ENCODE results near the gene EIPR1. TPM values are rescaled to one million over a fixed set of nuclear protein-coding genes. Genes with fewer than 3 reads are reported as not detected.

The EIPR1 gene
- total and polyA plus RNA-seq, 2 donors (not counting 3 experiments of a cell fraction or from before 2014, with no cell fraction given): 30.8 to 57.3 TPM

DNA sequence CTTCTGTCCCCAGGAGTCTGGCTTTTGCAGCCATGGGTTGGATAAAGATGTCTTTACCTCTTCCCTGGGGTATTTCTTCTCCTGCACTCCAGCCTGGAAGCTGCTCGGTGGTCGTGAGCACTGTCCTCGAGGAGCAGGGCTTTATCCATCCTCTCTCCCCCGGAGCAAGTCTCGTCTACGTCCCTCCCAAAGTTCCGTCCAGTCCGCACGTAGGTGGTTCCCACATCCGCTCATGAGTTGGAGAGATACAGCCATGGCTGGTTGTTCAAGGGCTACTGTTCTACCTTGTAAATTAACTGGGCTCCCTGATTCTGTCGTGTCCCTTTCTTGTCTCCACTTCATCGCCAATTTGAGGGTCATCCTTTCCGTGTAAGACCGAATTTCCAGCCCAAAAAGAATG is 49.0 kb upstream of the EIPR1 start:
- no peaks in the 10 kb centered on the region for H4K20me1 ChIP-seq (replicated peaks; ENCODE audit: control insufficient read depth, extremely low read depth, insufficient read depth, low read length)
- no peak overlapping the region for H3K9ac ChIP-seq (replicated peaks; ENCODE audit: extremely low read depth, insufficient read depth, low read length)
- no peaks in the 10 kb centered on the region for H3K9me3 ChIP-seq (replicated peaks; ENCODE audit: control insufficient read depth, insufficient read depth, low read length)
- H3K27me3 ChIP-seq (ENCODE audit: control insufficient read depth in 2 of 2, insufficient read depth in 2 of 2, low read length in 2 of 2): no peaks in the 10 kb centered on the region
- no peak overlapping the region for H2AFZ ChIP-seq (ENCODE audit: low read depth, low read length)
- FAIRE-seq (no peak), DNase-seq (ENCODE audit: low read depth, low spot score) (no peak)
- H3K27ac ChIP-seq (ENCODE audit: insufficient read depth, low read depth, low read length): no peak overlapping the region
- TF ChIP-seq FOS (IDR thresholded peaks at IDR 0.05; ENCODE audit: borderline replicate concordance, insufficient read depth, low read length) (no peak), MYC (IDR thresholded peaks at IDR 0.05; ENCODE audit: low read depth, low read length) (no peak), JUN (IDR thresholded peaks at IDR 0.05; ENCODE audit: borderline replicate concordance, insufficient read depth, insufficient read length, low read depth) (no peak), POLR2A (IDR thresholded peaks at IDR 0.05; ENCODE audit: low read depth, low read length) (no peak), EZH2 (IDR thresholded peaks at IDR 0.05; ENCODE audit: borderline replicate concordance, low read depth, low read length, severe bottlenecking) (no peak), GATA2 (IDR thresholded peaks at IDR 0.05; ENCODE audit: insufficient read depth, insufficient read length, low read depth, low read length) (no peak), POLR2AphosphoS5 (IDR thresholded peaks at IDR 0.05; ENCODE audit: insufficient read depth, low read depth, low read length) (no peak)
- TF ChIP-seq, protein P1, sequence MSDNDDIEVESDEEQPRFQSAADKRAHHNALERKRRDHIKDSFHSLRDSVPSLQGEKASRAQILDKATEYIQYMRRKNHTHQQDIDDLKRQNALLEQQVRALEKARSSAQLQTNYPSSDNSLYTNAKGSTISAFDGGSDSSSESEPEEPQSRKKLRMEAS (IDR thresholded peaks at IDR 0.05; ENCODE audit: insufficient read depth, insufficient read length): no peak
- TF ChIP-seq, protein P2, sequence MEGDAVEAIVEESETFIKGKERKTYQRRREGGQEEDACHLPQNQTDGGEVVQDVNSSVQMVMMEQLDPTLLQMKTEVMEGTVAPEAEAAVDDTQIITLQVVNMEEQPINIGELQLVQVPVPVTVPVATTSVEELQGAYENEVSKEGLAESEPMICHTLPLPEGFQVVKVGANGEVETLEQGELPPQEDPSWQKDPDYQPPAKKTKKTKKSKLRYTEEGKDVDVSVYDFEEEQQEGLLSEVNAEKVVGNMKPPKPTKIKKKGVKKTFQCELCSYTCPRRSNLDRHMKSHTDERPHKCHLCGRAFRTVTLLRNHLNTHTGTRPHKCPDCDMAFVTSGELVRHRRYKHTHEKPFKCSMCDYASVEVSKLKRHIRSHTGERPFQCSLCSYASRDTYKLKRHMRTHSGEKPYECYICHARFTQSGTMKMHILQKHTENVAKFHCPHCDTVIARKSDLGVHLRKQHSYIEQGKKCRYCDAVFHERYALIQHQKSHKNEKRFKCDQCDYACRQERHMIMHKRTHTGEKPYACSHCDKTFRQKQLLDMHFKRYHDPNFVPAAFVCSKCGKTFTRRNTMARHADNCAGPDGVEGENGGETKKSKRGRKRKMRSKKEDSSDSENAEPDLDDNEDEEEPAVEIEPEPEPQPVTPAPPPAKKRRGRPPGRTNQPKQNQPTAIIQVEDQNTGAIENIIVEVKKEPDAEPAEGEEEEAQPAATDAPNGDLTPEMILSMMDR (IDR thresholded peaks at IDR 0.05; ENCODE audit: extremely low read depth in 1 of 2, insufficient read depth in 1 of 2, low read depth in 1 of 2, low read length in 2 of 2): no peak
- BruUV-seq (replicated peaks): no TSS peak
- ChIA-PET CTCF (interaction anchor here (1.6 kb wide), 1 partner anchor 35 kb away, joined by 8 read pairs; no protein-coding TSS in a partner anchor), POLR2A (no interaction called here)
- dilution Hi-C loops (cut with MboI; ENCODE audit: extremely low pct_ligation_motif_present, low sequenced_read_pairs): no loop called here
- no peaks in the 10 kb centered on the region for H3K4me1 ChIP-seq (ENCODE audit: control insufficient read depth, extremely low read depth, insufficient read depth, low read length)
- intact Hi-C loops (cut with micrococcal nuclease): no loop called here
- no peak overlapping the region for H3K4me2 ChIP-seq (ENCODE audit: insufficient read depth, low read length)
- H3K9me1 ChIP-seq (replicated peaks; ENCODE audit: control insufficient read depth, extremely low read depth, insufficient read depth, low read length): no peaks in the 10 kb centered on the region
- H3K36me3 ChIP-seq (ENCODE audit: control insufficient read depth in 2 of 2, extremely low read depth in 1 of 2, insufficient read depth in 2 of 2, low read length in 2 of 2): peaks cover 3 to 19% of the 10 kb centered on the region in 2 experiments
- H3K4me3 ChIP-seq (replicated peaks in 1 of 3; ENCODE audit: insufficient read depth in 1 of 3, low read depth in 1 of 3, low read length in 3 of 3): no peak overlapping the region
- no peaks in the 10 kb centered on the region for H3K79me2 ChIP-seq (ENCODE audit: control insufficient read depth, insufficient read depth, low read length)
